Activated CD4-positive, alpha-beta T cell treated with anti-CD3 and anti-CD28 coated beads, Interleukin-2, amount 10 ng/mL, durations not matched to agents 24 days and 14 days (primary cell): ENCODE measurements around the gene DRC3. TPM values are rescaled to one million over a fixed set of nuclear protein-coding genes. Genes with fewer than 3 reads are reported as not detected.

Experiments
- DNase-seq: peaks from one replicate; pipeline ENCODE4 v3.0.0; 2022
- H3K27ac Mint-ChIP-seq: one replicate; pipeline ENCODE4 v1.8.0; 2022; ENCODE audit warnings: mild to moderate bottlenecking, mixed read lengths
- H3K27me3 Mint-ChIP-seq: one replicate; pipeline ENCODE4 v1.8.0; 2022; ENCODE audit warnings: mixed read lengths
- H3K36me3 Mint-ChIP-seq: one replicate; pipeline ENCODE4 v1.8.0; 2022; ENCODE audit warnings: low read depth, mild to moderate bottlenecking, mixed read lengths
- H3K4me1 Mint-ChIP-seq: one replicate; pipeline ENCODE4 v1.8.0; 2021; ENCODE audit warnings: mixed read lengths
- H3K4me3 Mint-ChIP-seq: one replicate; pipeline ENCODE4 v1.8.0; 2022; ENCODE audit warnings: mild to moderate bottlenecking, moderate library complexity, mixed read lengths
- H3K9me3 Mint-ChIP-seq: one replicate; pipeline ENCODE4 v1.8.0; 2021; ENCODE audit warnings: mixed read lengths
- intact Hi-C: fragments of 100-400 bp; cut with micrococcal nuclease; formaldehyde crosslinking; loops from one replicate; pipeline ENCODE4 v1.15.1; 2023
- total RNA-seq: library from RNA; stranded (reverse); gene quantifications from 2 replicates; pipeline ENCODE4 v1.2.3, GENCODE V29; 2022

The DRC3 gene
- total RNA-seq, 1 donor from 2014 or later = 0.42 TPM

- Mint-ChIP-seq H3K9me3 (peaks cover 3% of the 10 kb centered on the region), H3K27ac (no peak overlapping the region), H3K27me3 (no peaks in the 10 kb centered on the region), H3K4me1 (peaks cover 48% of the 10 kb centered on the region), H3K4me3 (no peak overlapping the region), H3K36me3 (peaks cover 10% of the 10 kb centered on the region)
- DNase-seq = no peak
- intact Hi-C loops = no loop called here
These were observed 8.0 kb upstream of the DRC3 start for GRCh38 chr17:17964710-17965109.

GRCh38 chr17:17965152-17965721 lies 7.4 kb upstream of the DRC3 start:
- intact Hi-C loops = no loop called here
- H3K4me3 Mint-ChIP-seq = no peak overlapping the region

GRCh38 chr17:17966399-17966798 lies 6.3 kb upstream of the DRC3 start:
- Mint-ChIP-seq H3K9me3 (peaks cover 3% of the 10 kb centered on the region), H3K36me3 (peaks cover 4% of the 10 kb centered on the region), H3K27ac (peak overlapping the region; percentile 39), H3K27me3 (no peaks in the 10 kb centered on the region), H3K4me3 (peak overlapping the region; percentile 13), H3K4me1 (peaks cover 50% of the 10 kb centered on the region)
- intact Hi-C loops = no loop called here
- DNase-seq = peak; percentile 69

More at GRCh38 chr17:17965152-17965721, 7.4 kb upstream of the DRC3 start:
- Mint-ChIP-seq H3K9me3 (peaks cover 3% of the 10 kb centered on the region), H3K4me1 (peaks cover 47% of the 10 kb centered on the region), H3K27me3 (no peaks in the 10 kb centered on the region), H3K36me3 (peaks cover 10% of the 10 kb centered on the region), H3K27ac (no peak overlapping the region)
- no peak for DNase-seq

- intact Hi-C loops = loop anchor here (5.0 kb wide), 1 partner anchor 289 kb away; the partner anchor contains the start of gene RAI1
- H3K27ac Mint-ChIP-seq = peak overlapping the region; percentile 63
These were observed 1.8 kb upstream of the DRC3 start for GRCh38 chr17:17970699-17971430.

GRCh38 chr17:17971431-17972125 lies 1.1 kb upstream of the DRC3 start:
- Mint-ChIP-seq H3K36me3 (no peaks in the 10 kb centered on the region), H3K4me3 (peak overlapping the region; percentile 83), H3K9me3 (no peaks in the 10 kb centered on the region), H3K27me3 (no peaks in the 10 kb centered on the region), H3K27ac (peak overlapping the region; percentile 63), H3K4me1 (peaks cover 29% of the 10 kb centered on the region)
- DNase-seq = no peak
- intact Hi-C loops = loop anchor here (1.0 to 5.0 kb wide), 5 partner anchors 13 to 380 kb away; partner anchors contain the start of genes ALKBH5, ATPAF2, GID4 and PEMT

More at GRCh38 chr17:17970699-17971430, 1.8 kb upstream of the DRC3 start:
- peak overlapping the region; percentile 83 for H3K4me3 Mint-ChIP-seq
- no peak for DNase-seq
- H3K4me1 Mint-ChIP-seq = peaks cover 35% of the 10 kb centered on the region
- no peaks in the 10 kb centered on the region for H3K9me3 Mint-ChIP-seq
- no peaks in the 10 kb centered on the region for H3K36me3 Mint-ChIP-seq
- no peaks in the 10 kb centered on the region for H3K27me3 Mint-ChIP-seq

- no peaks in the 10 kb centered on the region for H3K36me3 Mint-ChIP-seq
- H3K9me3 Mint-ChIP-seq = no peaks in the 10 kb centered on the region
- H3K27ac Mint-ChIP-seq = peak overlapping the region; percentile 92
- H3K27me3 Mint-ChIP-seq = no peaks in the 10 kb centered on the region
- peak overlapping the region; percentile 94 for H3K4me3 Mint-ChIP-seq
- peaks cover 20% of the 10 kb centered on the region for H3K4me1 Mint-ChIP-seq
- intact Hi-C loops = loop anchor here (1.0 to 5.0 kb wide), 5 partner anchors 15 to 382 kb away; partner anchors contain the start of genes ALKBH5, ATPAF2, GID4 and PEMT
- DNase-seq = no peak
These were observed 241 bp downstream of the DRC3 start for GRCh38 chr17:17972952-17973254.

GRCh38 chr17:17975436-17975835 lies 2.8 kb downstream of the DRC3 start:
- intact Hi-C loops = no loop called here
- no peak overlapping the region for H3K4me3 Mint-ChIP-seq
- DNase-seq = no peak
- H3K4me1 Mint-ChIP-seq = peaks cover 13% of the 10 kb centered on the region
- no peaks in the 10 kb centered on the region for H3K27me3 Mint-ChIP-seq
- no peaks in the 10 kb centered on the region for H3K36me3 Mint-ChIP-seq
- H3K27ac Mint-ChIP-seq = no peak overlapping the region
- H3K9me3 Mint-ChIP-seq = no peaks in the 10 kb centered on the region

GRCh38 chr17:17976931-17977570 lies 4.4 kb downstream of the DRC3 start:
- Mint-ChIP-seq H3K9me3 (no peaks in the 10 kb centered on the region), H3K4me1 (peaks cover 2% of the 10 kb centered on the region), H3K27ac (no peak overlapping the region), H3K27me3 (no peaks in the 10 kb centered on the region), H3K4me3 (no peak overlapping the region), H3K36me3 (no peaks in the 10 kb centered on the region)
- intact Hi-C loops = no loop called here
- DNase-seq = no peak

- intact Hi-C loops = no loop called here
- no peak for DNase-seq
- Mint-ChIP-seq H3K4me1 (no peaks in the 10 kb centered on the region), H3K27me3 (no peaks in the 10 kb centered on the region), H3K9me3 (no peaks in the 10 kb centered on the region), H3K27ac (no peak overlapping the region), H3K36me3 (no peaks in the 10 kb centered on the region), H3K4me3 (no peak overlapping the region)
These were observed 6.1 kb downstream of the DRC3 start for GRCh38 chr17:17978481-17979424.

GRCh38 chr17:17979778-17980177 lies 7.1 kb downstream of the DRC3 start:
- intact Hi-C loops = no loop called here
- Mint-ChIP-seq H3K4me3 (no peak overlapping the region), H3K36me3 (no peaks in the 10 kb centered on the region), H3K4me1 (no peaks in the 10 kb centered on the region), H3K9me3 (no peaks in the 10 kb centered on the region), H3K27me3 (no peaks in the 10 kb centered on the region), H3K27ac (no peak overlapping the region)
- no peak for DNase-seq

- H3K36me3 Mint-ChIP-seq = no peaks in the 10 kb centered on the region
- intact Hi-C loops = no loop called here
- no peak overlapping the region for H3K27ac Mint-ChIP-seq
- no peak overlapping the region for H3K4me3 Mint-ChIP-seq
- no peak for DNase-seq
- no peaks in the 10 kb centered on the region for H3K4me1 Mint-ChIP-seq
- H3K9me3 Mint-ChIP-seq = no peaks in the 10 kb centered on the region
- H3K27me3 Mint-ChIP-seq = no peaks in the 10 kb centered on the region
These were observed 8.7 kb downstream of the DRC3 start for GRCh38 chr17:17981330-17981729.

GRCh38 chr17:17982801-17983200 lies 10.1 kb downstream of the DRC3 start:
- H3K27me3 Mint-ChIP-seq = no peaks in the 10 kb centered on the region
- H3K4me1 Mint-ChIP-seq = no peaks in the 10 kb centered on the region
- no peaks in the 10 kb centered on the region for H3K36me3 Mint-ChIP-seq
- DNase-seq = no peak
- no peak overlapping the region for H3K27ac Mint-ChIP-seq
- H3K9me3 Mint-ChIP-seq = no peaks in the 10 kb centered on the region
- no peak overlapping the region for H3K4me3 Mint-ChIP-seq
- intact Hi-C loops = no loop called here

GRCh38 chr17:17983376-17983775 lies 10.7 kb downstream of the DRC3 start:
- no peak for DNase-seq
- H3K9me3 Mint-ChIP-seq = no peaks in the 10 kb centered on the region
- no peaks in the 10 kb centered on the region for H3K27me3 Mint-ChIP-seq
- no peak overlapping the region for H3K27ac Mint-ChIP-seq
- intact Hi-C loops = no loop called here
- H3K36me3 Mint-ChIP-seq = no peaks in the 10 kb centered on the region
- no peak overlapping the region for H3K4me3 Mint-ChIP-seq
- H3K4me1 Mint-ChIP-seq = no peaks in the 10 kb centered on the region
